ENCODE measurements around the gene ASS1. TPM values are rescaled to one million over a fixed set of nuclear protein-coding genes. Genes with fewer than 3 reads are reported as not detected.

ASS1 gene
- total and polyA plus RNA-seq, 2 of the 13 experiments (the other 11 are each of a cell fraction or from before 2014, with no cell fraction given) = 77.6 to 122 TPM

- peak; percentile 97 for TF ChIP-seq ZNF33B (CRISPR knock-in tag; IDR thresholded peaks at IDR 0.05)
- TF ChIP-seq PRPF4 (IDR thresholded peaks at IDR 0.05; ENCODE audit: low read depth, low read length, poor library complexity, severe bottlenecking) = no peak
- no peak for TF ChIP-seq MAFG (CRISPR knock-in tag; IDR thresholded peaks at IDR 0.05)
- TF ChIP-seq ZNF367 (CRISPR knock-in tag; IDR thresholded peaks at IDR 0.05; ENCODE audit: borderline replicate concordance) = 0 out of 2 replicates have a peak, but pooled peaks have one; percentile 49
- TF ChIP-seq HOXA3 (CRISPR knock-in tag; IDR thresholded peaks at IDR 0.05) = peak; percentile 93
- no peak for TF ChIP-seq ZNF790 (CRISPR knock-in tag; IDR thresholded peaks at IDR 0.05; ENCODE audit: borderline replicate concordance)
- peak; percentile 81; the same call in 1 of the 2 replicates for TF ChIP-seq ZNF546 (CRISPR knock-in tag; conservative IDR thresholded peaks at IDR 0.05)
- TF ChIP-seq HINFP (CRISPR knock-in tag; IDR thresholded peaks at IDR 0.05; ENCODE audit: low read depth) = peak; percentile 94
- peak; percentile 89 for TF ChIP-seq ZNF510 (CRISPR knock-in tag; IDR thresholded peaks at IDR 0.05; ENCODE audit: low read depth)
- no peak for TF ChIP-seq MZF1 (CRISPR knock-in tag; IDR thresholded peaks at IDR 0.05; ENCODE audit: borderline replicate concordance)
- peak; percentile 92 for TF ChIP-seq ZNF296 (CRISPR knock-in tag; conservative IDR thresholded peaks at IDR 0.05)
- peak; percentile 44; the same call in 1 of the 2 replicates for TF ChIP-seq ZNF670 (CRISPR knock-in tag; IDR thresholded peaks at IDR 0.05; ENCODE audit: borderline replicate concordance)
- peak; percentile 79 for TF ChIP-seq ZNF562 (CRISPR knock-in tag; IDR thresholded peaks at IDR 0.05; ENCODE audit: borderline replicate concordance)
- TF ChIP-seq KLF6 (CRISPR knock-in tag; IDR thresholded peaks at IDR 0.05) = peak; percentile 98
- no peak for TF ChIP-seq HNRNPLL (IDR thresholded peaks at IDR 0.05; ENCODE audit: low read depth, low read length, poor library complexity, severe bottlenecking)
- TF ChIP-seq DBP (CRISPR knock-in tag; IDR thresholded peaks at IDR 0.05; ENCODE audit: not compliant biosample characterization) = peak; percentile 56
- peak; percentile 60; the same call in 1 of the 2 replicates for TF ChIP-seq ZNF143 (CRISPR knock-in tag; IDR thresholded peaks at IDR 0.05)
- peak; percentile 92; the same call in 1 of the 2 replicates for TF ChIP-seq KLF11 (CRISPR knock-in tag; IDR thresholded peaks at IDR 0.05)
- TF ChIP-seq ZNF446 (CRISPR knock-in tag; IDR thresholded peaks at IDR 0.05) = peak; percentile 71; the same call in 1 of the 2 replicates
- TF ChIP-seq PLRG1 (conservative IDR thresholded peaks at IDR 0.05) = no peak
- no peak for TF ChIP-seq CEBPZ (IDR thresholded peaks at IDR 0.05; ENCODE audit: low read length)
- peak; percentile 88 for TF ChIP-seq MLXIP (CRISPR knock-in tag; IDR thresholded peaks at IDR 0.05; ENCODE audit: borderline replicate concordance)
Measured at GRCh38 chr9:130450344-130451003, 5.7 kb downstream of the ASS1 start (continued).

Measured in HepG2 (cell line).